Liver (tissue), 9 donors: ENCODE results near the gene ZNF219. TPM values are rescaled to one million over a fixed set of nuclear protein-coding genes. Genes with fewer than 3 reads are reported as not detected.

ENCODE experiments used
- DNase-seq: peaks from one replicate; pipeline ENCODE4 v3.0.0-alpha.2; 2017; ENCODE audit warnings: low spot score
- H3K27ac ChIP-seq, 2 donors: one replicate each; pipeline ENCODE4 v1.7.0; 2013; ENCODE audit warnings: inconsistent platforms in 2 of 2, low read length in 2 of 2, control low read depth in 1 of 2, low read depth in 1 of 2, mild to moderate bottlenecking in 1 of 2
- H3K27me3 ChIP-seq, 4 donors: one replicate each; pipeline versions ENCODE4 v1.6.1 to v1.7.0; 2013; ENCODE audit warnings: low read length in 3 of 4, inconsistent platforms in 1 of 4, mild to moderate bottlenecking in 1 of 4, moderate library complexity in 1 of 4; ENCODE audit not compliant: control insufficient read depth in 4 of 4, insufficient read depth in 4 of 4
- H3K36me3 ChIP-seq, 4 donors: one replicate each; pipeline versions ENCODE4 v1.6.1 to v1.7.0; 2013; ENCODE audit warnings: low read length in 3 of 4, mild to moderate bottlenecking in 3 of 4, low read depth in 1 of 4, moderate library complexity in 1 of 4; ENCODE audit not compliant: control insufficient read depth in 4 of 4, insufficient read depth in 3 of 4
- H3K4me1 ChIP-seq, 4 donors: one replicate each; pipeline versions ENCODE4 v1.6.1 to v1.7.0; 2013; ENCODE audit warnings: low read length in 3 of 4, mild to moderate bottlenecking in 3 of 4, moderate library complexity in 1 of 4; ENCODE audit not compliant: control insufficient read depth in 4 of 4, insufficient read depth in 4 of 4
- H3K4me3 ChIP-seq, 3 donors: one replicate each; pipeline versions ENCODE4 v1.6.1 to v1.7.0; 2013; ENCODE audit warnings: low read length in 3 of 3, control low read depth in 1 of 3, low read depth in 1 of 3, mild to moderate bottlenecking in 1 of 3
- H3K9ac ChIP-seq, 2 donors: one replicate each; pipeline ENCODE4 v1.7.0; 2013; ENCODE audit warnings: low read length in 2 of 2, mild to moderate bottlenecking in 2 of 2, moderate library complexity in 2 of 2, control low read depth in 1 of 2, low read depth in 1 of 2
- H3K9me3 ChIP-seq, 4 donors: one replicate each; pipeline versions ENCODE4 v1.6.1 to v1.7.0; 2013; ENCODE audit warnings: low read length in 3 of 4; ENCODE audit not compliant: control insufficient read depth in 4 of 4
- ATF3 ChIP-seq: IDR thresholded peaks from 2 replicates; pipeline ENCODE4 v1.6.1; 2016; ENCODE audit warnings: antibody characterized with exemption
- CTCF ChIP-seq: fragments of 150-350 bp; IDR thresholded peaks from 2 replicates; pipeline ENCODE4 v1.5.1; 2017; ENCODE audit warnings: improper control_type of control experiment, low read depth, low read length; ENCODE audit not compliant: missing input control
- EGR1 ChIP-seq, 2 donors: IDR thresholded peaks; 2 replicates each; pipeline ENCODE4 v1.6.1; 2016 to 2018; ENCODE audit warnings: antibody characterized with exemption in 2 of 2, low read depth in 2 of 2
- FOXA1 ChIP-seq: IDR thresholded peaks from 2 replicates; pipeline ENCODE4 v1.6.1; 2016; ENCODE audit warnings: antibody characterized with exemption
- FOXA2 ChIP-seq: IDR thresholded peaks from 2 replicates; pipeline ENCODE4 v1.6.1; 2016; ENCODE audit warnings: antibody characterized with exemption
- GABPA ChIP-seq, 2 donors: IDR thresholded peaks in 1 of 2; conservative IDR thresholded peaks in 1 of 2; 2 replicates each; pipeline ENCODE4 v1.6.1; 2016; ENCODE audit warnings: antibody characterized with exemption in 2 of 2, mild to moderate bottlenecking in 1 of 2, moderate library complexity in 1 of 2
- HNF4A ChIP-seq, 2 donors: conservative IDR thresholded peaks; 2 replicates each; pipeline ENCODE4 v1.6.1; 2016; ENCODE audit warnings: antibody characterized with exemption in 2 of 2, mild to moderate bottlenecking in 2 of 2
- HNF4G ChIP-seq: IDR thresholded peaks from 2 replicates; pipeline ENCODE4 v1.6.1; 2016; ENCODE audit warnings: antibody characterized with exemption
- JUND ChIP-seq, 2 donors: IDR thresholded peaks; 2 replicates each; pipeline ENCODE4 v1.6.1; 2016; ENCODE audit warnings: antibody characterized with exemption in 2 of 2
- MAX ChIP-seq: IDR thresholded peaks from 2 replicates; pipeline ENCODE4 v1.6.1; 2016; ENCODE audit warnings: antibody characterized with exemption
- NR2F2 ChIP-seq: IDR thresholded peaks from 2 replicates; pipeline ENCODE4 v1.6.1; 2016; ENCODE audit warnings: antibody characterized with exemption
- RAD21 ChIP-seq, 2 donors: IDR thresholded peaks; 2 replicates each; pipeline ENCODE4 v1.6.1; 2016; ENCODE audit warnings: antibody characterized with exemption in 2 of 2, mild to moderate bottlenecking in 2 of 2
- REST ChIP-seq: IDR thresholded peaks from 2 replicates; pipeline ENCODE4 v1.6.1; 2016; ENCODE audit warnings: antibody characterized with exemption, mild to moderate bottlenecking
- RXRA ChIP-seq, 2 donors: IDR thresholded peaks; 2 replicates each; pipeline ENCODE4 v1.6.1; 2017 to 2018; ENCODE audit warnings: antibody characterized with exemption in 2 of 2, mild to moderate bottlenecking in 1 of 2
- SP1 ChIP-seq: IDR thresholded peaks from 2 replicates; pipeline ENCODE4 v1.6.1; 2018; ENCODE audit warnings: antibody characterized with exemption, mild to moderate bottlenecking
- TAF1 ChIP-seq: conservative IDR thresholded peaks from 2 replicates; pipeline ENCODE4 v1.6.1; 2016; ENCODE audit warnings: antibody characterized with exemption, mild to moderate bottlenecking
- YY1 ChIP-seq: IDR thresholded peaks from 2 replicates; pipeline ENCODE4 v1.6.1; 2016; ENCODE audit warnings: antibody characterized with exemption, mild to moderate bottlenecking
- ZBTB33 ChIP-seq: IDR thresholded peaks from 2 replicates; pipeline ENCODE4 v1.6.1; 2016; ENCODE audit warnings: antibody characterized with exemption
- WGBS: extraction: QIAGEN DNeasy Blood & Tissue Kit; methylation state at CpG from one replicate; pipeline ENCODE4 v1.1.7; 2013; 5-methylcytosine and 5-hydroxymethylcytosine counted together
- polyA plus RNA-seq, 2 donors: library from polyadenylated mRNA; stranded (reverse) in 1 of 2; unstranded in 1 of 2; fragments of 200-250 nt in 1 of 2; fragments of >200 nt in 1 of 2; fragmentation: Nextera tagmentation in 1 of 2; extraction: Ambion mirVana in 1 of 2; gene quantifications; one replicate each; pipeline versions ENCODE4 v1.2.1 to v1.2.3, GENCODE V29; 2013 to 2015
- total RNA-seq, 2 donors: library from RNA; depleted of rRNA; stranded (reverse); fragments of >200 nt; gene quantifications; one replicate each; pipeline ENCODE4 v1.2.3, GENCODE V29; 2014
- donor health status: healthy.
- donor health status: healthy.
- donor health status: healthy.
- donor health status: healthy.
- donor health status: healthy.

Gene ZNF219
- total and polyA plus RNA-seq, 4 donors, result 1.3 to 10.5 (median 5.5) TPM

- peaks cover 2 to 30% (median 19%) of the 10 kb centered on the region in 4 donors for H3K4me1 ChIP-seq
- no peaks in the 10 kb centered on the region for H3K27me3 ChIP-seq
- DNase-seq, result no peak
- 90% methylated on average over 26 of the region's 26 CpGs for WGBS
- H3K9me3 ChIP-seq, result no peaks in the 10 kb centered on the region
- no peak overlapping the region for H3K9ac ChIP-seq
- TF ChIP-seq YY1 (no peak), SP1 (no peak), NR2F2 (no peak), RXRA (IDR thresholded peaks at IDR 0.05) (no peak), FOXA2 (no peak), JUND (IDR thresholded peaks at IDR 0.05) (no peak), REST (no peak), FOXA1 (no peak), ATF3 (no peak), MAX (no peak), ZBTB33 (no peak), HNF4G (no peak), GABPA (IDR thresholded peaks at IDR 0.05 in 1 of 2, conservative IDR thresholded peaks at IDR 0.05 in 1 of 2) (no peak), TAF1 (no peak), CTCF (no peak), HNF4A (conservative IDR thresholded peaks at IDR 0.05) (no peak), RAD21 (IDR thresholded peaks at IDR 0.05) (no peak), EGR1 (IDR thresholded peaks at IDR 0.05; ENCODE audit: low read depth in 2 of 2) (no peak)
- H3K36me3 ChIP-seq, result peaks cover 5 to 45% (median 25%) of the 10 kb centered on the region in 4 donors
- no peak overlapping the region for H3K27ac ChIP-seq
- H3K4me3 ChIP-seq, result no peak overlapping the region
Measured at GRCh38 chr14:21074398-21075272, 23.8 kb downstream of the ZNF219 start.
